DOHH2 (cell line): ENCODE results near the gene SH2D1B.
"Not testable (repeated sequence)": the region's sequence is repeated elsewhere in the genome, so short reads cannot be mapped to it uniquely, and the experiment has no call there.

Experiments
- H3F3A ChIP-seq: fragments of 200-600 bp; sonication (generic), shearing (Covaris generic); 2 replicates; pipeline ENCODE4 v1.6.0; 2016; ENCODE audit warnings: antibody characterized with exemption, mild to moderate bottlenecking; ENCODE audit not compliant: control insufficient read depth, insufficient read depth
- H3K27ac ChIP-seq: fragments of 200-600 bp; sonication (generic); 2 replicates; pipeline ENCODE4 v1.5.1; 2014; ENCODE audit warnings: low read depth, mild to moderate bottlenecking, low read length, moderate library complexity
- H3K27me3 ChIP-seq: fragments of 200-600 bp; sonication (generic); 2 replicates; pipeline ENCODE4 v1.6.1; 2014; ENCODE audit warnings: mild to moderate bottlenecking, low read length, mixed read lengths; ENCODE audit not compliant: control insufficient read depth
- H3K36me3 ChIP-seq: fragments of 200-600 bp; sonication (generic); 2 replicates; pipeline ENCODE4 v1.6.1; 2014; ENCODE audit warnings: mild to moderate bottlenecking, low read length, moderate library complexity, mixed read lengths; ENCODE audit not compliant: control insufficient read depth
- H3K4me1 ChIP-seq: fragments of 200-600 bp; sonication (generic); 2 replicates; pipeline ENCODE4 v1.6.1; 2014; ENCODE audit warnings: mild to moderate bottlenecking, low read length, mixed read lengths; ENCODE audit not compliant: control insufficient read depth
- H3K4me2 ChIP-seq: fragments of 200-600 bp; sonication (generic); 2 replicates; pipeline ENCODE4 v1.6.0; 2014; ENCODE audit warnings: mild to moderate bottlenecking, low read length, moderate library complexity
- H3K4me3 ChIP-seq: fragments of 200-600 bp; sonication (generic); 2 replicates; pipeline ENCODE4 v1.5.1; 2014; ENCODE audit warnings: mild to moderate bottlenecking, low read length, mixed read lengths
- H3K79me2 ChIP-seq: fragments of 200-600 bp; sonication (generic); 2 replicates; pipeline ENCODE4 v1.6.1; 2014; ENCODE audit warnings: mild to moderate bottlenecking, low read length, mixed read lengths; ENCODE audit not compliant: control insufficient read depth
- H3K9me2 ChIP-seq: fragments of 200-600 bp; sonication (generic); replicated peaks from 2 replicates; pipeline ENCODE4 v1.6.1; 2014; ENCODE audit warnings: mild to moderate bottlenecking, low read length, mixed read lengths; ENCODE audit not compliant: control insufficient read depth
- H3K9me3 ChIP-seq: fragments of 200-600 bp; sonication (generic); 2 replicates; pipeline ENCODE4 v1.6.1; 2014; ENCODE audit warnings: antibody characterized with exemption, low read length, mixed read lengths; ENCODE audit not compliant: control insufficient read depth, insufficient read depth
- H4K20me1 ChIP-seq: fragments of 200-600 bp; sonication (generic); 2 replicates; pipeline ENCODE4 v1.6.0; 2014; ENCODE audit warnings: low read depth, mild to moderate bottlenecking, antibody characterized with exemption, low read length, moderate library complexity; ENCODE audit not compliant: control insufficient read depth, insufficient read depth
- EZH2phosphoT487 ChIP-seq: fragments of 200-600 bp; sonication (generic); IDR thresholded peaks from 2 replicates; pipeline ENCODE4 v1.6.1; 2017; ENCODE audit warnings: borderline replicate concordance, mild to moderate bottlenecking, antibody characterized with exemption, low read length, moderate library complexity, mixed read lengths
- TF ChIP-seq, protein P1 (sequence below): fragments of 200-600 bp; sonication (generic); IDR thresholded peaks from one replicate; pipeline ENCODE4 v1.5.1; 2014; ENCODE audit warnings: antibody characterized with exemption, mild to moderate bottlenecking, low read depth, low read length; ENCODE audit not compliant: poor library complexity, severe bottlenecking

The SH2D1B gene

GRCh38 chr1:162422662-162423375 lies 10.9 kb upstream of the SH2D1B start:
- Histone ChIP-seq H3K9me2 (no peaks in the 10 kb centered on the region), H3K4me2 (no peak overlapping the region)

DNA sequence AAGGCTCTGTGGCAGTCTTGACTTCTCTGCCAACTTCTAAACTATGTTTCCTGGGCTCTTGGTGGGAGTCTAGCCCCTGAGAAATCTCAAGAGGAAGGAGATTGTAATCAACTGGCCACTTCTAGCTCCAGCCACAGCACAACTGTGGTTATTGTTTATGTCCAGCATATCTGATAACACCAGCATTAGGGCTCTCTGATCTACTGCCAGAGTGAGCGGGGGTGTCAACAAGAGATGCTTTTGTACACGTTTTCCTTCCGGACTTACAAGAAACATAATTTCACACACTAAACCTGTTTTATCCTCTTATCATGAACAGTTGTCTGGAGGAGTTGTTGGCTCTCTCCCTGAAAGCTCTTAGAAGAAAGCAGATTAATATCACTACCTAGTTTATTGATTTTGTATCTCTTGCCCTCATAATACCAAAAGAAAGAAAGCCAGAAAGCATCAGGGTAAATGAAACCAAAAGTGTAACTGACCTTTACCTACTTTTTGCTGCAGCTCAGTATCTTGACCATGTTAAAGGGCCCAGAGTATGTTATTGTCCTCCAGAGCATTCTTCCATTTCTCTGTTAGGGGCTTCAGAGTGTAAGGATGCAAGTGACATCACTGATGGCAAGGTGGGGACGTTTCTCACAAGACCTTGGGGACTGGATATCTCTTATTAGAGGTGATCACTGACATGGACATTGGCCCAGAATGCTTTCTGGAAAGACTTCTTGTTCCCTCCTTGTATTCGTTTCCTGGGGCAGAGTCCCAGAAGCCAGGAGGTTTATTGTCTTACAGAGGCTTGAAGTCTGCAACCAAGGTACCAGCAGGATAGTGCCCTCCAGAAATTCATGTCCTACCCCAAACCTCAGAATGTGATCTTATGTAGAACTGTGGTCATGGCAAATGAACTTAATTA lies 9.6 kb upstream of the SH2D1B start:
- no peaks in the 10 kb centered on the region for H3K27me3 ChIP-seq
- H3K4me1 ChIP-seq: peaks cover 7% of the 10 kb centered on the region
- TF ChIP-seq, protein P1, sequence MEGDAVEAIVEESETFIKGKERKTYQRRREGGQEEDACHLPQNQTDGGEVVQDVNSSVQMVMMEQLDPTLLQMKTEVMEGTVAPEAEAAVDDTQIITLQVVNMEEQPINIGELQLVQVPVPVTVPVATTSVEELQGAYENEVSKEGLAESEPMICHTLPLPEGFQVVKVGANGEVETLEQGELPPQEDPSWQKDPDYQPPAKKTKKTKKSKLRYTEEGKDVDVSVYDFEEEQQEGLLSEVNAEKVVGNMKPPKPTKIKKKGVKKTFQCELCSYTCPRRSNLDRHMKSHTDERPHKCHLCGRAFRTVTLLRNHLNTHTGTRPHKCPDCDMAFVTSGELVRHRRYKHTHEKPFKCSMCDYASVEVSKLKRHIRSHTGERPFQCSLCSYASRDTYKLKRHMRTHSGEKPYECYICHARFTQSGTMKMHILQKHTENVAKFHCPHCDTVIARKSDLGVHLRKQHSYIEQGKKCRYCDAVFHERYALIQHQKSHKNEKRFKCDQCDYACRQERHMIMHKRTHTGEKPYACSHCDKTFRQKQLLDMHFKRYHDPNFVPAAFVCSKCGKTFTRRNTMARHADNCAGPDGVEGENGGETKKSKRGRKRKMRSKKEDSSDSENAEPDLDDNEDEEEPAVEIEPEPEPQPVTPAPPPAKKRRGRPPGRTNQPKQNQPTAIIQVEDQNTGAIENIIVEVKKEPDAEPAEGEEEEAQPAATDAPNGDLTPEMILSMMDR: no peak
- no peak for TF ChIP-seq EZH2phosphoT487
- no peak overlapping the region for H3K4me2 ChIP-seq
- no peaks in the 10 kb centered on the region for H3K79me2 ChIP-seq
- no peak overlapping the region for H3K27ac ChIP-seq
- H3F3A ChIP-seq: no peaks in the 10 kb centered on the region
- H3K9me3 ChIP-seq: no peaks in the 10 kb centered on the region; the same call in 1 of the 2 replicates
- no peaks in the 10 kb centered on the region for H3K36me3 ChIP-seq
- no peak overlapping the region for H3K4me3 ChIP-seq
- no peaks in the 10 kb centered on the region for H4K20me1 ChIP-seq
- H3K9me2 ChIP-seq: no peaks in the 10 kb centered on the region

More at GRCh38 chr1:162422662-162423375, 10.9 kb upstream of the SH2D1B start:
- H3K36me3 ChIP-seq: no peaks in the 10 kb centered on the region
- no peaks in the 10 kb centered on the region for H3F3A ChIP-seq
- H3K4me3 ChIP-seq: no peak overlapping the region
- no peaks in the 10 kb centered on the region for H3K79me2 ChIP-seq
- no peaks in the 10 kb centered on the region; the same call in 1 of the 2 replicates for H3K9me3 ChIP-seq
- TF ChIP-seq EZH2phosphoT487: no peak
- TF ChIP-seq, protein P1: no peak
- H3K27ac ChIP-seq: no peak overlapping the region
- no peaks in the 10 kb centered on the region for H3K27me3 ChIP-seq
- H3K4me1 ChIP-seq: peaks cover 7% of the 10 kb centered on the region
- no peaks in the 10 kb centered on the region for H4K20me1 ChIP-seq

- H3F3A ChIP-seq: no peaks in the 10 kb centered on the region
- TF ChIP-seq EZH2phosphoT487: no peak
- TF ChIP-seq, protein P1: no peak
- H3K79me2 ChIP-seq: no peaks in the 10 kb centered on the region
- H3K4me3 ChIP-seq: no peak overlapping the region
- no peaks in the 10 kb centered on the region for H3K36me3 ChIP-seq
- no peaks in the 10 kb centered on the region; the same call in 1 of the 2 replicates for H3K9me3 ChIP-seq
- peaks cover 7% of the 10 kb centered on the region for H3K4me1 ChIP-seq
- no peaks in the 10 kb centered on the region for H4K20me1 ChIP-seq
- no peak overlapping the region for H3K4me2 ChIP-seq
- H3K27me3 ChIP-seq: no peaks in the 10 kb centered on the region
- no peak overlapping the region for H3K27ac ChIP-seq
- H3K9me2 ChIP-seq: no peaks in the 10 kb centered on the region
Measured at GRCh38 chr1:162420120-162420519, 8.2 kb upstream of the SH2D1B start.

DNA sequence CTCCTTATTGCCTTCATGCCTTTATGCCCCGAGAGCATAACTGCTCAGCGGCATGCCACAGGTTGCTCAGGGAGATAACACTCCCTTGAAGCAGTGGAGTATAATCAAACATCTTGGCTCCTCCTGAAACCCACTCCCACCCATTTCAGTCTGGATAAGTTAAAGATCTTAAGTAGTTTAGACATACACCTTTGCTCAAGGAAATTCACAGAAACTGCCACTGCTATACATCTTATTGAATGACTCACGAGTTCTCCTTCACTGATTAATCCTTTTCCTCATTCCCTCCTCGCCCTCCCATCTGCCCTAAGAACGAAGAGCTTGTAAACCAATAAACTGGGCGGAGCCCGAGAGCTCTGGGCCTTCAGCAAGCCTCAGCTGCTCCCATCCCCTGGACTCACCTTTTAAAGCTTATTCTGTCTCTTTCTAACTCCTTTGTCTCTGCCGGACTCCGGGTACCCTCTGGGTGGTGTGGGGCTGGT lies 7.6 kb upstream of the SH2D1B start:
- not testable (repeated sequence) for H3K36me3 ChIP-seq, H3K27ac ChIP-seq, H3K9me3 ChIP-seq, H3K4me3 ChIP-seq, H4K20me1 ChIP-seq, H3K9me2 ChIP-seq, H3K4me2 ChIP-seq, H3K79me2 ChIP-seq, H3F3A ChIP-seq, H3K4me1 ChIP-seq, H3K27me3 ChIP-seq

DNA sequence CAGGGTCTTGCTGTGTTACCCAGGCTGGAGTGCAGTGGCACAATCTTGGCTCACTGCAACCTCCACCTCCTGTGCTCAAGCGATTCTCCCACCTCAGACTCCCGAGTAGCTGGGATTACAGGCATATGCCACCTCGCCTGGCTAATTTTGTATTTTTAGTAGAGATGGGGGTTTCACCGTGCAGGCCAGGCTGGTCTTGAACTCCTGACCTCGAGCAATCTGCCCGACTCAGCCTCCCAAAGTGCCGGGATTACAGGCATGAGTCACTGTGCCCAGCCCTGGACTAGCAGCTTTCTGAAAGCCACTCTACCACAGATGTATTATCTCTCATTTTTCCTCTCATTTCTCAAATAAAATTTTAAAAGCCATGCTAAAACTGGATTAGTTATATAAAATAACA lies 6.6 kb upstream of the SH2D1B start:
- not testable (repeated sequence) for H3K4me3 ChIP-seq, H3K4me2 ChIP-seq, H3K27me3 ChIP-seq, H3K36me3 ChIP-seq, H3F3A ChIP-seq, H3K9me3 ChIP-seq, H3K27ac ChIP-seq, H3K4me1 ChIP-seq, H4K20me1 ChIP-seq, H3K79me2 ChIP-seq, H3K9me2 ChIP-seq
